ENCODE measurements around the gene CHMP4B.

The CHMP4B gene

GRCh38 chr20:33822423-33822822 is 11.3 kb downstream of the CHMP4B start:
- no peak for DNase-seq

GRCh38 chr20:33822991-33823390 is 11.8 kb downstream of the CHMP4B start:
- no peak for DNase-seq

- no peak for DNase-seq
Measured at GRCh38 chr20:33824852-33825251, 13.7 kb downstream of the CHMP4B start.

GRCh38 chr20:33825340-33826269 is 14.5 kb downstream of the CHMP4B start:
- DNase-seq, result no peak

GRCh38 chr20:33826270-33826897 is 15.2 kb downstream of the CHMP4B start:
- no peak for DNase-seq

- no peak for DNase-seq
Measured at GRCh38 chr20:33827109-33827508, 16.0 kb downstream of the CHMP4B start.

- no peak for DNase-seq
Measured at GRCh38 chr20:33827634-33828325, 16.6 kb downstream of the CHMP4B start.

- no peak for DNase-seq
Measured at GRCh38 chr20:33828326-33828844, 17.2 kb downstream of the CHMP4B start.

GRCh38 chr20:33828967-33829560 is 17.9 kb downstream of the CHMP4B start:
- no peak for DNase-seq

- DNase-seq, result no peak
Measured at GRCh38 chr20:33829636-33830035, 18.5 kb downstream of the CHMP4B start.

GRCh38 chr20:33830371-33830770 is 19.2 kb downstream of the CHMP4B start:
- no peak for DNase-seq

- DNase-seq, result no peak
Measured at GRCh38 chr20:33832103-33832804, 21.1 kb downstream of the CHMP4B start.

- no peak for DNase-seq
Measured at GRCh38 chr20:33833333-33833732, 22.2 kb downstream of the CHMP4B start.

- no peak for DNase-seq
Measured at GRCh38 chr20:33835615-33836172, 24.5 kb downstream of the CHMP4B start.

- no peak for DNase-seq
Measured at GRCh38 chr20:33836277-33836676, 25.1 kb downstream of the CHMP4B start.

- DNase-seq, result no peak
Measured at GRCh38 chr20:33837096-33837830, 26.1 kb downstream of the CHMP4B start.

- DNase-seq, result no peak
Measured at GRCh38 chr20:33838035-33838864, 27.1 kb downstream of the CHMP4B start.

- no peak for DNase-seq
Measured at GRCh38 chr20:33839591-33839990, 28.4 kb downstream of the CHMP4B start.

GRCh38 chr20:33840160-33840559 is 29.0 kb downstream of the CHMP4B start:
- DNase-seq, result no peak

- no peak for DNase-seq
Measured at GRCh38 chr20:33840759-33841435, 29.7 kb downstream of the CHMP4B start.
